Fibroblast of villous mesenchyme (primary cell): ENCODE data around the gene CPAMD8. TPM values are rescaled to one million over a fixed set of nuclear protein-coding genes. Genes with fewer than 3 reads are reported as not detected.

ENCODE experiments used
- DNase-seq: peaks from one replicate; pipeline ENCODE4 v3.0.0-alpha.2; 2010; ENCODE audit warnings: low read depth
- H3K4me3 ChIP-seq: 2 replicates; pipeline ENCODE4 v1.5.1; 2011; ENCODE audit warnings: low read depth, mild to moderate bottlenecking, low read length
- CTCF ChIP-seq: IDR thresholded peaks from 2 replicates; pipeline ENCODE4 v1.5.1; 2012; ENCODE audit warnings: low read depth, mild to moderate bottlenecking, low read length; ENCODE audit not compliant: insufficient read depth
- total RNA-seq: library from RNA; depleted of rRNA; stranded (reverse); fragments of >200 nt; gene quantifications from 2 replicates; pipeline ENCODE4 v1.2.3, GENCODE V29; 2012

Gene CPAMD8
- total RNA-seq, 1 donor, result 0.43 TPM

DNA sequence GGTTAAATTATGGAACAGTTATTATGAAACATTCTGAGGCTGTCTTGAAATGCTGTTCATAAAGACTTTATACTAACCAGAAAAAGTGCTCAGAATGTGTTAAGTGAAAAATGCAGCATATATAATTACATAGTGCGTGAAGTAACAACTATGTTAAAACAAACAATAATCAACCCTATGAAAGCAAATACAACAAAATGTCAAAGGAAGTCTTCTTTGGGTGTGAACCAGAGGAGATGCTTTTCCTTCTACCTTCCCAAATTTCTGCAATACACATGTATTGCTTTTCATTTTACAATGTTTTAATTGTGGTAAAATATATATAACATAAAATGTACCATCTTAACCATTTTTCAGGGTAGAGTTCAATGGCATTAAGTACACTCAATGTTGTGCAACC is 92.1 kb downstream of the CPAMD8 start:
- no peak for DNase-seq
- TF ChIP-seq CTCF, result no peak
- no peak overlapping the region for H3K4me3 ChIP-seq

GRCh38 chr19:16931306-16931705 is 95.3 kb downstream of the CPAMD8 start:
- TF ChIP-seq CTCF, result no peak
- DNase-seq, result no peak
- H3K4me3 ChIP-seq, result no peak overlapping the region

GRCh38 chr19:16930753-16931152 is 95.9 kb downstream of the CPAMD8 start:
- TF ChIP-seq CTCF, result no peak
- DNase-seq, result no peak
- no peak overlapping the region for H3K4me3 ChIP-seq

DNA sequence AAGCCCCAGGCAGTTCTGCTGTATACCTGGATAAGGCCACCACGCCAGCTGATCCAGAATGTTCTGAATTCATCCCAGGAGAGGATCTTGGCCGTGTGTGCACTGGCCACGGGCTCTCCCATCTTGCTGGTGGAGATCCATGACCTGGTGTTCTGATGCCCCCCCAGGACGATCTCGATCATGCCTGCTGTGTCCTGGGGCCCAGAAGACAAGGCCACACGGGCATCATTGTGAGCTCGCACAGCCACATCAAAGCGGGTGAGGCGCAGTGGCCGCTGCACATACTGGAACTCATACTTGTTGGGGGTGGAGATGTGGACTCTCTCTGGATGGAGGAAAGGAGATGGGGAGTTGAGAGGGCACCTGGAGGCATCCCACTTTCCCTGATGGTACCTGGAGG is 97.7 kb downstream of the CPAMD8 start:
- no peak overlapping the region for H3K4me3 ChIP-seq
- TF ChIP-seq CTCF, result no peak
- DNase-seq, result no peak

DNA sequence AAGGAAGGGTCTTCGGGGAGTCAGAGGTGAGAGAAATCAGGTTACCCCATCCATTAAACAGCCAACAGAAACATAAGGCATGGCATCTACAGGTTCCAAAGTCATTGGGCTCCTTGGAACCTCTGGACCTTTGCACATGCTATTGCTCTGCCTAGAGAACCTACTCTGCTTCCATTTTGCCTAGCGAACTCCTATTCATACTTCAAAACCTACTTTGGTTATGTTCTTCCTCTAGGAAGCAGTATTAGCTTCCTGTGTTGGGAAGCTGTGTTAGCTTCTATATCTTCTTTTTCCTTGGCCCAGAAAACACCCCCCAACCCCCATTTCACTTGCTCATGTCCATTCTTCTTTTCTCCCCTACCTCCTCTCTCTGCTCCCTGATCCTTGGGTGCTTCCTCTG is 98.3 kb downstream of the CPAMD8 start:
- no peak for DNase-seq
- no peak overlapping the region for H3K4me3 ChIP-seq
- no peak for TF ChIP-seq CTCF

- TF ChIP-seq CTCF, result no peak
- DNase-seq, result no peak
- no peak overlapping the region for H3K4me3 ChIP-seq
These were observed 98.7 kb downstream of the CPAMD8 start for GRCh38 chr19:16927883-16928282.

DNA sequence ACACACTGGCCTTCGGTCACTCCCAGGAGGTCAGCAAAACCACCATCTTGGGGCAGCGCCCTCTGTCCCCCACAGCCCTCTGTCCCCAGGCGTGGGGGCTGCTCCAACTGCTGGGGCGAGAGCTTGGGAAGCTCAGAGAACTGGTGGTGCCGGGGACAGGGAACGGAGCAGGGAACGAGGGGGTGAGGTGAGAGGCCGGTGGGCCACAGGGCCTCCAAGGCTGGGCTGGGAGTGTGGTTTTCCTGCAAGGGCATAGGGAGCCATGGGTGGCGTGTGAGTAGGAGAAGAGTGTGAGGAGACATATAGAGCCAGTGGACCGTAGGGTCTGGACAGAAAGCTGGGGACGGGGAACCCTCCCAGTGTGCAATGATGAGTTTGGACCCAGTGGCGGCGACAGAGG is 103.7 kb downstream of the CPAMD8 start:
- H3K4me3 ChIP-seq, result no peak overlapping the region
- no peak for TF ChIP-seq CTCF
- no peak for DNase-seq
